ENCODE measurements around the gene CCDC102B. TPM values are rescaled to one million over a fixed set of nuclear protein-coding genes. Genes with fewer than 3 reads are reported as not detected.

The CCDC102B gene
- total and polyA plus RNA-seq, 2 donors (not counting 1 experiment from before 2014, with no cell fraction given) = 3.9 to 4.0 TPM

GRCh38 chr18:69085951-69086350 lies 288.1 kb downstream of the CCDC102B start:
- H3K36me3 ChIP-seq (replicated peaks in 1 of 2; ENCODE audit: control extremely low read depth in 1 of 2, control insufficient read depth in 1 of 2, extremely low read depth in 1 of 2, insufficient read depth in 2 of 2, low read length in 1 of 2) = no peaks in the 10 kb centered on the region
- ATAC-seq (ENCODE audit: low read depth) = no peak
- H4K20me1 ChIP-seq (ENCODE audit: control insufficient read depth, insufficient read depth, low read length, poor library complexity, severe bottlenecking) = no peaks in the 10 kb centered on the region
- no peak overlapping the region for H3K27ac ChIP-seq (ENCODE audit: low read length in 2 of 2)
- Mint-ChIP-seq H3K27me3 (no peaks in the 10 kb centered on the region), H3K4me3 (no peak overlapping the region), H3K27ac (no peak overlapping the region), H3K9me3 (ENCODE audit: insufficient read depth) (no peaks in the 10 kb centered on the region), H3K4me1 (no peaks in the 10 kb centered on the region)
- H3K4me3 ChIP-seq (ENCODE audit: control extremely low read depth in 1 of 5, extremely low read depth in 1 of 5, insufficient read depth in 1 of 5, low read depth in 2 of 5, low read length in 4 of 5) = no peak overlapping the region
- H3K27me3 ChIP-seq (replicated peaks in 1 of 4; ENCODE audit: control extremely low read depth in 1 of 4, control insufficient read depth in 3 of 4, insufficient read depth in 4 of 4, low read length in 3 of 4) = no peaks in the 10 kb centered on the region
- WGBS (ENCODE audit: insufficient coverage) = 100% methylated on average over 1 of the region's 5 CpGs
- POLR2A ChIA-PET = no interaction called here
- CTCF ChIA-PET = no interaction called here
- no peak overlapping the region for H3K9ac ChIP-seq (ENCODE audit: low read length)
- H2AFZ ChIP-seq (ENCODE audit: insufficient read depth, low read depth, low read length, poor library complexity, severe bottlenecking) = no peak overlapping the region
- TF ChIP-seq EZH2 (IDR thresholded peaks at IDR 0.05; ENCODE audit: borderline replicate concordance, insufficient read depth, low read depth, low read length, poor library complexity, severe bottlenecking) = no peak
- TF ChIP-seq CTCF (IDR thresholded peaks at IDR 0.05) = no peak
- no peak overlapping the region for H3K4me2 ChIP-seq (replicated peaks; ENCODE audit: low read depth, low read length, poor library complexity, severe bottlenecking)
- H3K9me3 ChIP-seq (ENCODE audit: control extremely low read depth in 1 of 3, control insufficient read depth in 2 of 3, insufficient read depth in 1 of 3, low read length in 2 of 3) = no peaks in the 10 kb centered on the region
- H3K4me1 ChIP-seq (ENCODE audit: control insufficient read depth in 2 of 2, insufficient read depth in 2 of 2, low read length in 2 of 2) = no peaks in the 10 kb centered on the region
- intact Hi-C loops (cut with micrococcal nuclease) = no loop called here
- H3K79me2 ChIP-seq (ENCODE audit: control insufficient read depth, insufficient read depth, low read length) = no peaks in the 10 kb centered on the region
- no peak for DNase-seq

GRCh38 chr18:69088973-69089372 lies 291.1 kb downstream of the CCDC102B start:
- H3K9ac ChIP-seq (ENCODE audit: low read length) = no peak overlapping the region
- ChIA-PET POLR2A (no interaction called here), CTCF (no interaction called here)
- no peak overlapping the region for H3K27ac ChIP-seq (ENCODE audit: low read length in 2 of 2)
- no peaks in the 10 kb centered on the region for H3K9me3 Mint-ChIP-seq (ENCODE audit: insufficient read depth)
- no peaks in the 10 kb centered on the region for H3K27me3 ChIP-seq (replicated peaks in 1 of 4; ENCODE audit: control extremely low read depth in 1 of 4, control insufficient read depth in 3 of 4, insufficient read depth in 4 of 4, low read length in 3 of 4)
- no peak for ATAC-seq (ENCODE audit: low read depth)
- no CpG with 5 or more reads among the region's 2 CpGs for whole genome bisulfite sequencing (ENCODE audit: insufficient coverage)
- H3K4me1 ChIP-seq (ENCODE audit: control insufficient read depth in 2 of 2, insufficient read depth in 2 of 2, low read length in 2 of 2) = no peaks in the 10 kb centered on the region
- no peak overlapping the region for H3K27ac Mint-ChIP-seq
- no peaks in the 10 kb centered on the region for H3K4me1 Mint-ChIP-seq
- H3K79me2 ChIP-seq (ENCODE audit: control insufficient read depth, insufficient read depth, low read length) = no peaks in the 10 kb centered on the region
- H2AFZ ChIP-seq (ENCODE audit: insufficient read depth, low read depth, low read length, poor library complexity, severe bottlenecking) = no peak overlapping the region
- H3K27me3 Mint-ChIP-seq = no peaks in the 10 kb centered on the region
- no peak for DNase-seq
- TF ChIP-seq EZH2 (IDR thresholded peaks at IDR 0.05; ENCODE audit: borderline replicate concordance, insufficient read depth, low read depth, low read length, poor library complexity, severe bottlenecking) (no peak), CTCF (IDR thresholded peaks at IDR 0.05) (no peak)
- H3K36me3 ChIP-seq (replicated peaks in 1 of 2; ENCODE audit: control extremely low read depth in 1 of 2, control insufficient read depth in 1 of 2, extremely low read depth in 1 of 2, insufficient read depth in 2 of 2, low read length in 1 of 2) = no peaks in the 10 kb centered on the region
- H4K20me1 ChIP-seq (ENCODE audit: control insufficient read depth, insufficient read depth, low read length, poor library complexity, severe bottlenecking) = no peaks in the 10 kb centered on the region
- intact Hi-C loops (cut with micrococcal nuclease) = no loop called here
- H3K9me3 ChIP-seq (ENCODE audit: control extremely low read depth in 1 of 3, control insufficient read depth in 2 of 3, insufficient read depth in 1 of 3, low read length in 2 of 3) = no peaks in the 10 kb centered on the region
- no peak overlapping the region for H3K4me2 ChIP-seq (replicated peaks; ENCODE audit: low read depth, low read length, poor library complexity, severe bottlenecking)
- H3K4me3 Mint-ChIP-seq = no peak overlapping the region
- H3K4me3 ChIP-seq (ENCODE audit: control extremely low read depth in 1 of 5, extremely low read depth in 1 of 5, insufficient read depth in 1 of 5, low read depth in 2 of 5, low read length in 4 of 5) = no peak overlapping the region
